GM18519 (cell line): Measurements from ENCODE around the gene MCAM.

Experiments
- ATAC-seq: cut with Tn5 transposase; IDR thresholded peaks from one replicate; pipeline ENCODE4 v1.9.1; 2021; ENCODE audit warnings: mild to moderate bottlenecking, moderate library complexity; ENCODE audit not compliant: unreplicated experiment, low FRiP score

Gene MCAM

DNA sequence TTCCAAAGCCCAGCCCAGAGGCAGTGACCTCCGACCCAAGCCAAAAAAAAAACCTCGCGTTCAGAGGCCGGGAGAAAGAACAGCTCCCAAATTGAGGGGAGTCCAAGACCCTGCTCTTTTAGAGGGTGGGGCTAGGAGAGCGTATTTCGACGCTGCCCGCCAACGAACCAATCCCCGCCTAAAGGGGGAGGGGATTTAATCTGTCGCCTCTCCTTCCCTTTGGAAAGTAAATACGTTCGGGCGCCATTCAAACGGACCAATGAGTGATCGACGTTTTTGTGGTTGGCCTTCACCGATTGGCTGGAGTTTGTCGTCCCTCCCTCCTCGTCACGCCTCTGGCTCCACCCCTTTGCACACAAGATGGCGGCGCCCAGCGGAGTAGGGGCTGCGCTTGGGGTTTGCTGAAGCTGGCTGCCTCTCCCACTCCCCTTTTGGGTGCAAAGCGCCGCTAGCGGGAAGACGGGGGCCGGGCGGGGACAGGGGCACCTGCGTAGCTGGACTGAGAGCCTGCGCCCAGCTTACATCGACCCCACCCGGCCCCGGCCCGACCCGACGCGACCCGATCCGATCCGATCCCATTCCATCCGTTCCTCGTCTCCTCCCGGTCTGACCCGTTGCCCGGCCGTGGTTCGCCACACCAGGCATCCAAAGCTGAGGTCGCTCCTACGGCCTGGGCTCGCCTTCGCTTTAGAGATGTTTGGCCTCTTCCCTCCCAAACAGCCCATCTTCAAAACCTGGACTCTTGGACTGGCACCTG, 17.4 kb upstream of the MCAM start, which contains the start of gene RNF26:
Gene RNF26, plus strand, starts transcription at position 354 of the 757 bp plus-strand sequence. CDS start 596 bp downstream, outside the sequence.
- ATAC-seq: peak; percentile 86

GRCh38 chr11:119332111-119332765, 15.3 kb upstream of the MCAM start:
- no peak for ATAC-seq

DNA sequence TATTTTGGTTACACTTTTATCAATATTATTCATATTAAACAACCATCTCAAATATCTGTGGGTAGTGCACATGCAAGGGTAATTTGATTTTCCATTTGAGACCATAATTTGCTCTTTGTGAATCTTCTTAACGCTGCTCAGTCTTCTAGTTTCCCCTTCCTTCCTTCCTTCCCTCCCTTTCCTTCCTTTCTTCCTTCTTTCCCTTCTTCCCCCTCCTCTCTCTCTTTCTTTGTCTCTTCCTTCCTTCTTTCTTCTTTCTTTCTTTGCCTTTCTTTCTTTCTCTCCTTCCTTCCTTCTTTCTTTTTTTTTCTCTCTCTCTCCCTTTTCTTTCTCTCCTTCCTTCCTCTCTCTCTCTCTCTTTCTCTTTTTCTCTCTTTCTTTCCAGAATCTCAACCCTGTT, 13.3 kb upstream of the MCAM start:
- ATAC-seq: no peak

GRCh38 chr11:119329320-119329719, 12.4 kb upstream of the MCAM start:
- ATAC-seq: no peak

- no peak for ATAC-seq
These were observed 7.3 kb upstream of the MCAM start for GRCh38 chr11:119324189-119324588.

- no peak for ATAC-seq
These were observed 6.7 kb upstream of the MCAM start for GRCh38 chr11:119323532-119324033.

GRCh38 chr11:119322921-119323531, 6.1 kb upstream of the MCAM start:
- ATAC-seq: no peak

- ATAC-seq: no peak
These were observed 5.4 kb upstream of the MCAM start for GRCh38 chr11:119322360-119322739.

- ATAC-seq: peak; percentile 49
These were observed 4.0 kb upstream of the MCAM start for GRCh38 chr11:119320776-119321524.

- ATAC-seq: no peak
These were observed 3.4 kb upstream of the MCAM start for GRCh38 chr11:119320240-119320775.

DNA sequence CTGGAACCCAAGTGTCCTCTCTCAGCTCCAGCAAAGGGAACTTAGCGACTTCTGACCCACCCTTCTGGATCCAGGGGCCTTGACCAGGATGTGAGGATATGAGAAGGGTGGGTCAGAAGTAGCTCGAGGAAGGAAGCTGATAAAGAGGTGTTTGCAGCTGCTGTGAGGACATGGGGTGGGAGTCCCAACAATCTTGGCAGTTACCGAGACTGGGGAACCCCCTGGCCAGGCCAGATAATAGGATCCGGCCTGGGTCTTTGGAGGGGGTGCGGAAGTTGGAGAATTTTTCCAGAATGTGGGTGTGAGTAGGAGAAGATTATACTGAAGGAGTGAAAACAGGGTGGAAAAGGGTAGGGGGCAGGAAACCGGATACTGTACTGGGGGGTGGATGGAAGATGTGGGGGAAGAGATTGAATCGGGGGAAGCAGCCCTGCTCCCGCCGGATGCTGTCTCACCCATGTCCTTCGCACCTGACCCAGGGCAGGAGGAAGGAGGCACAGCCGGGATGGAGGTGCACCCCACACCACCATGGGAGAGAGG, 2.8 kb upstream of the MCAM start:
- no peak for ATAC-seq

DNA sequence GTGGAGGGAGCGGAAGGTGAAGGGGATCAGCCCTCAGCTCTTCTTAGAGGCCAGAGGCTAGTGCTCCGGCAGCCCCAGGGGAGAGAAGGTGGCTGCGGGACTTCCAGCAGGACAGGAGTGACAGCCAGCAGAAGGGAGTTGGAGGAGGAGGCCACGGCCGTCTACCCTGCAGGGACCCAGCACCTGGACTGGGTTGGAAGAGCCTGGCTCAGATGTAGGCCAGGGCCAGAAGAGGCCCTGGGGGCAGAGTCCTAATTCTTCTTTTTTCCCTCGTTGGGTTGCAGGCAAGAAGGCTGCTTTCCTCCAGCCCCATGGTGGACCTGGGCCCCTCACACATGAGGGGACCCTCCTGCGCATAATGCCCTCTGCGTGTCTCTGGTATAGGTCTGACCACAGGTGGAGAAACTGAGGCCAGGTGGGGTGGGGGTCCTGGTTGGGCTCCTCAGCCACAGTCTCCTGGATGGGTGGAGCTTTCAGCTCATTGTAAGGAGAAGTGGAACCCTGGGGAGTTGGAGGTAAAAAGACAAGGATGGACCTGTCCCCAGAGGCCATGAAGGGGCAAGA, 2.3 kb upstream of the MCAM start:
- ATAC-seq: no peak

DNA sequence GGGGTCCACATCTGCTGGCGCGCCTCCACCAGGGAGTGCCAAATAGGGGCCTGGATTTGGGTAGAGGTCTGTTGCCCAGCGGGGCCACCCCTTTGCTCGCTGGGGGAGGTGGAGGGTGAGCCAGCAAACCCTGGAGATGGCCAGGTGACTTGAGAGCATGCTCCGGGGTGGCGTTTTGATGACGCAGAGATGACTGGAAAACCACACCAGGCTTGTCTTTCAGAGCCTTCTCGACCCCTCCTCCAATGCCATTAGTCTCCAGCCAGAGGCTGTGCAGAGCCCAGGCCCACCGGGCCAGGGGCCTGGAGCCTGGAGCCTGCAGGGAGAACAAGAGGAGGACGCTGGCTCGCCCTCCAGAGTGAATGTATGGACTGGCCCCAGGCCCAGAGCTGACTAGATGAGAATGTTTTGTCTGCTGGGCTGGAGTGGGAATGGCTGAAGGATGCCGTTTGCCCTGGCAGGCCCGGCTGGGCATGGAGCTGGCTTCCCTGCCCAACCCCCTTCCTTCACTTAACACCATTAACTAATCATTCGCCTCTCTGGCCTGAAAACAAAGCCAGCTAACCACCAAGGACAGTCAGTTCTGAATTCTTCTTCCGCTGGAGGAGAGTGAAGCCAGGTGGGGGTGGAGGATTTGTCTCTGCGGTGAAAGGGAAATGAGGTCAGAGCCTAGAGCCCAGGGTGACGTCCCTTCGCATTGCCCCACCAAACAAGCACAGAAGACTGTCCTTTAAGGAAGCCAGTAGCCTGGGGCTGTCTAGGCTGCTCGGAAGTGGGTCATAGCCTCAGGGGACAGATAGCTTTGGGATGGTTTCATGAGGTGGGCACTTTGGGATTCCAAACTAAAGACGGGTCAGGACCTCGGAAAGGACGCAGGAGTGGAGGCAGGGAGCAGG, 1.6 kb upstream of the MCAM start:
- no peak for ATAC-seq

DNA sequence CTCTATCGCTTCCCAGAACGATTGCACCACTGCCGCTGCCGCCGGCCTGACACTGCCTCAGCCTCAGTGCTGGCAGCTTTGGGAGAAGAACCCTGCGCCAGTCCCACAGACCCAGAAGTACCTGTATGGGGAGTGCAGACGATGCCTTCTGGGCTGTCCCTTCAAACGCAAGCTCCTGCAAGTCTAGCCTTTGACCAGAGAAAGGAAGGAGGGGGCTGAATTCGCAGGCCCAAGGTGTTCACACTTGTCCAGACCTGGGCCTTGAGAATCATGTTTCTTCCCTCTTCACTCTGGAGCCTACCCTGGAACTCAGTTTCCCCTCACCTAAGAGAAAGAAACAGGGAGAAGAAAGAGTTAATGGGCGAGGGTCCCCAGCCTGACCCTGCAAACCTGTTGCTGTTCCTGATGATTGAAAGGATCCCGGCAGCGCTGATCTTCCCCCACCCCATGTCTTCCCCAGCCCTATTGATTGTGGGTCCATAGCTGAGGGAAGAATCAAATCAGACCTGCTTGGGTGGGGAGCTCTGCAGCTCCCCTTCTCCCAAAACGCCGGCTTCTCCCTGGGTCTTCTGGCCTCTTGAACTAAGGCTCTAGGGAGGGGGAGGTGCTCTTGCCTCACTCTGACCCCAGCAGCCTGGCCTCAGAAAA, 786 bp upstream of the MCAM start:
- no peak for ATAC-seq

DNA sequence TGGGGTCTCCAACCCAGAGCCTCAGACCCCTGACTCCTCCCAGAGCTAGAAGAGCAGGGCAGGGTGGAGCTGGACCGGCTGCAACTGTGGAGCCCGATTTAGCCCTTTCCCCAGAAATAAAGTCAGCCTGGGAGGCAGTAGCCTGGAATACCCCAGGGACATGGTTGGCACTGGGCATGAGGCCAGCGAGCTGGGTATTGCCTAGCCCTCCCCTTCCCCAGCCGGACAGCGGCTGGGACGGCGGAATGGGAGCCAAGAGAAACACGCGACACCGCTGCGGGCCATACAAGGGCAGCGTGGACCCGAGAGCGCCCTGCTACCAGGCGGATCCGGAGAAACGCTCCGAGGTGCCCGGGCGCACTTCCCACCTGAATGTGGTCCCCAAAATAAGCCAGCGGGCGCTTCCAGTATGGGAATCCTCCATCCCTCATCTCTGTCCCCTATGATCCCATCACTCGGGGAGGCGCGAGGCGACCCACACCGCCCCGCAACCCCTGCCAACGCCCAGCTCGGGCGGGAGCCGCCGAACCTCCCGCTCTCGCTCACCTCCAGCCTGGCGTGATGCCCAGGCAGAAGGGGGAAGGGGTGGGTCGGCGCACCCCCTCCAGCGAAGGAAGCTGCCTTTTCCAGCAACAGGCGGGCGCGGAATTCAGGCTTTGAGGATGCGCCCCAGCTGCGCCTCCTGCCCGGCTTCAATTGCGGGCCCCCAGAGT, 758 bp downstream of the MCAM start:
- ATAC-seq: no peak

GRCh38 chr11:119315131-119316015, 1.6 kb downstream of the MCAM start:
- ATAC-seq: no peak

DNA sequence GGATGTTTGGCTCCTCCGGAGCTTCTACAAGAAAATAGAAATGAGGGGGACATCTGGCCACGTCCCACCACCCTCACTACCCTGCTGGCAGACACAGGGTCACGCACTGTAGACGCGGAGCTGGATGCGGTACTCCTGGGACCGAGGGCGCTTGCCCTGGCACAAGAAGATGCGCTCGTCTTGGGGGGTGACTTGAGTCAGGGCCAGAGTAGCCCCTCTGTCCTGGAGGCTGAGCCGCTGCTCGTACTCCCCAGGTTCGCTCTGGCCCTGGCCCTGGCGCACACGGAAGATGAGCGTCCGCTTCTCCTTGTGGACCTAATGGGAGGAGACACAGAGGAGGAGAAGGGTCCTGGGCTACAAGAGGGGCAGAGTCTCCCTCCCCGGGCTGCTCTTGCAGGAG, 2.2 kb downstream of the MCAM start:
- ATAC-seq: no peak
